Fibroblast of lung (primary cell): Measurements from ENCODE around the gene DGLUCY. TPM values are rescaled to one million over a fixed set of nuclear protein-coding genes. Genes with fewer than 3 reads are reported as not detected.
A peak's percentile ranks its signal among the peaks of the same experiment; 100 is the strongest.

Source experiments
- DNase-seq, 2 donors: peaks; one replicate each; pipeline versions ENCODE4 v3.0.0 to v3.0.0-alpha.2; 2010; ENCODE audit warnings: low read depth in 2 of 2
- H2AFZ ChIP-seq: 2 replicates; pipeline ENCODE4 v1.5.1; 2012; ENCODE audit warnings: low read length, control low read depth, inconsistent platforms
- H3K27ac ChIP-seq: 2 replicates; pipeline ENCODE4 v1.5.1; 2011; ENCODE audit warnings: low read length, control low read depth; ENCODE audit not compliant: insufficient read depth
- H3K27me3 ChIP-seq: 2 replicates; pipeline ENCODE4 v1.5.1; 2011; ENCODE audit warnings: mild to moderate bottlenecking, low read length; ENCODE audit not compliant: control insufficient read depth, insufficient read depth
- H3K36me3 ChIP-seq: 2 replicates; pipeline ENCODE4 v1.5.1; 2011; ENCODE audit warnings: low read length; ENCODE audit not compliant: control insufficient read depth, insufficient read depth
- H3K4me1 ChIP-seq: 2 replicates; pipeline ENCODE4 v1.5.1; 2011; ENCODE audit warnings: low read length; ENCODE audit not compliant: control insufficient read depth, insufficient read depth; ENCODE audit errors: extremely low read depth
- H3K4me2 ChIP-seq: 2 replicates; pipeline ENCODE4 v1.5.1; 2011; ENCODE audit warnings: low read length, control low read depth; ENCODE audit not compliant: insufficient read depth; ENCODE audit errors: extremely low read depth
- H3K4me3 ChIP-seq, 4 experiments: fragments of 200-600 bp in 1 of 4; sonication (generic) in 1 of 4; replicated peaks in 1 of 4; 2 replicates each; pipeline ENCODE4 v1.5.1; 2011 to 2016; ENCODE audit warnings: low read length in 4 of 4, low read depth in 3 of 4, mild to moderate bottlenecking in 3 of 4, control low read depth in 2 of 4, inconsistent platforms in 1 of 4, mixed read lengths in 1 of 4; ENCODE audit not compliant: insufficient read depth in 1 of 4; ENCODE audit errors: control extremely low read depth in 1 of 4
- H3K79me2 ChIP-seq: 2 replicates; pipeline ENCODE4 v1.5.1; 2012; ENCODE audit warnings: mild to moderate bottlenecking, low read length, inconsistent platforms; ENCODE audit not compliant: control insufficient read depth, insufficient read depth
- H3K9ac ChIP-seq: 2 replicates; pipeline ENCODE4 v1.5.1; 2011; ENCODE audit warnings: mild to moderate bottlenecking, low read length, control low read depth; ENCODE audit not compliant: insufficient read depth
- H3K9me3 ChIP-seq: 2 replicates; pipeline ENCODE4 v1.5.1; 2012; ENCODE audit warnings: low read depth, low read length; ENCODE audit not compliant: control insufficient read depth, insufficient read depth
- H4K20me1 ChIP-seq: 2 replicates; pipeline ENCODE4 v1.5.1; 2011; ENCODE audit warnings: low read length; ENCODE audit not compliant: control insufficient read depth, insufficient read depth; ENCODE audit errors: extremely low read depth
- CTCF ChIP-seq, 2 donors: IDR thresholded peaks in 1 of 2; conservative IDR thresholded peaks in 1 of 2; 1 replicate in 1 of 2; 2 replicates in 1 of 2; pipeline ENCODE4 v1.5.1; 2011 to 2012; ENCODE audit warnings: low read length in 2 of 2, control low read depth in 1 of 2, inconsistent platforms in 1 of 2, low read depth in 1 of 2, mild to moderate bottlenecking in 1 of 2
- EZH2 ChIP-seq: IDR thresholded peaks from 2 replicates; pipeline ENCODE4 v1.5.1; 2012; ENCODE audit warnings: low read length, control low read depth, mild to moderate bottlenecking; ENCODE audit errors: missing control alignments
- polyA plus RNA-seq, 2 donors: library from polyadenylated mRNA; depleted of rRNA in 1 of 2; stranded (reverse) in 1 of 2; unstranded in 1 of 2; fragments of >200 nt; gene quantifications; 2 replicates each; pipeline ENCODE4 v1.2.1, GENCODE V29; 2011 to 2012; ENCODE audit warnings: missing spikeins in 1 of 2
- total RNA-seq: library from RNA; depleted of rRNA; stranded (reverse); fragments of >200 nt; gene quantifications from 2 replicates; pipeline ENCODE4 v1.2.1, GENCODE V29; 2014

DGLUCY gene
- total and polyA plus RNA-seq, 2 donors (not counting 1 experiment from before 2014, with no cell fraction given) = 26.7 to 62.1 TPM

- Histone ChIP-seq H3K27me3 (no peaks in the 10 kb centered on the region), H3K4me3 (no peak overlapping the region), H3K9me3 (no peaks in the 10 kb centered on the region), H4K20me1 (no peaks in the 10 kb centered on the region), H2AFZ (no peak overlapping the region), H3K79me2 (no peaks in the 10 kb centered on the region), H3K4me1 (no peaks in the 10 kb centered on the region), H3K36me3 (no peaks in the 10 kb centered on the region), H3K27ac (no peak overlapping the region), H3K4me2 (no peak overlapping the region), H3K9ac (no peak overlapping the region)
- TF ChIP-seq EZH2 = no peak
- TF ChIP-seq CTCF (conservative IDR thresholded peaks at IDR 0.05 in 1 of 2, IDR thresholded peaks at IDR 0.05 in 1 of 2; ENCODE audit: low read depth in 1 of 2, low read length in 2 of 2) = no peak
- DNase-seq = peak; percentile 25 to 95
These were observed 123.3 kb downstream of the DGLUCY start for GRCh38 chr14:91237219-91237618.

DNA sequence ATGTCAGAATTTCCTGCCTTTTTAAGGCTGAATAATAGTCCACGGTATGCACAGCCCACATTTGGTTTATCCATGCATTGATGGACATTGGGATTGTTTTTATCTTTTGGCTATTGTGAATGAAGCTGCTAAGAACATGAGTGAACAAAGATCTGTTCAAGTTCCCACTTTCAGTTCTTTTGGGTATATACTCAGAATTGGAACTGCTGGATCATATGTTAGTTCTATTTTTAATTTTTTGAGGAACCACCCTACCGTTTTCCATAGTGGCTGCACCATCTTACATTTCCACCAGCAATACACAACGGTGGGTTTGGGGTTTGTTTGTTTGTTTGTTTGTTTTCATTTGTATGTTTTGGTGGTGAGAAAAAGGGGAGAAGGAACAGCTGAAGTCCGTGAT, 124.2 kb downstream of the DGLUCY start:
- no peak overlapping the region for H3K27ac ChIP-seq

GRCh38 chr14:91238661-91239060, 124.8 kb downstream of the DGLUCY start:
- Histone ChIP-seq H3K9ac (no peak overlapping the region), H3K4me2 (no peak overlapping the region), H3K27me3 (no peaks in the 10 kb centered on the region), H2AFZ (no peak overlapping the region), H3K79me2 (no peaks in the 10 kb centered on the region), H4K20me1 (no peaks in the 10 kb centered on the region), H3K27ac (no peak overlapping the region), H3K4me1 (peaks cover 2% of the 10 kb centered on the region), H3K36me3 (no peaks in the 10 kb centered on the region), H3K9me3 (no peaks in the 10 kb centered on the region), H3K4me3 (no peak overlapping the region)
- DNase-seq = no peak
- no peak for TF ChIP-seq CTCF (conservative IDR thresholded peaks at IDR 0.05 in 1 of 2, IDR thresholded peaks at IDR 0.05 in 1 of 2; ENCODE audit: low read depth in 1 of 2, low read length in 2 of 2)
- no peak for TF ChIP-seq EZH2

More for the DNA sequence above, 124.2 kb downstream of the DGLUCY start:
- no peaks in the 10 kb centered on the region for H3K27me3 ChIP-seq
- no peaks in the 10 kb centered on the region for H3K79me2 ChIP-seq
- H3K4me2 ChIP-seq = no peak overlapping the region
- H3K9me3 ChIP-seq = no peaks in the 10 kb centered on the region
- no peaks in the 10 kb centered on the region for H4K20me1 ChIP-seq
- H3K4me1 ChIP-seq = peaks cover 2% of the 10 kb centered on the region
- H2AFZ ChIP-seq = no peak overlapping the region
- no peaks in the 10 kb centered on the region for H3K36me3 ChIP-seq
- no peak for DNase-seq
- H3K4me3 ChIP-seq = no peak overlapping the region
- no peak overlapping the region for H3K9ac ChIP-seq
- TF ChIP-seq EZH2 (no peak), CTCF (conservative IDR thresholded peaks at IDR 0.05 in 1 of 2, IDR thresholded peaks at IDR 0.05 in 1 of 2; ENCODE audit: low read depth in 1 of 2, low read length in 2 of 2) (no peak)
